ENCODE measurements around the gene DLL1.

- no peak for TF ChIP-seq EZH2phosphoT487 (IDR thresholded peaks at IDR 0.05; ENCODE audit: borderline replicate concordance, low read depth, low read length)
- no peak for TF ChIP-seq CTCF (conservative IDR thresholded peaks at IDR 0.05; ENCODE audit: low read length)
Measured at GRCh38 chr6:170305805-170306323, 15.0 kb upstream of the DLL1 start.

Measured in OCI-LY7 (cell line).